Kidney epithelial cell (primary cell): Measurements from ENCODE around the gene D2HGDH. TPM values are rescaled to one million over a fixed set of nuclear protein-coding genes. Genes with fewer than 3 reads are reported as not detected.

ENCODE experiments used
- DNase-seq: peaks from one replicate; pipeline ENCODE4 v3.0.0-alpha.2; 2010; ENCODE audit warnings: low read depth
- H3K27me3 ChIP-seq: 2 replicates; pipeline ENCODE4 v1.6.0; 2011; ENCODE audit warnings: low read length; ENCODE audit not compliant: control insufficient read depth, insufficient read depth
- H3K36me3 ChIP-seq: 2 replicates; pipeline ENCODE4 v1.5.1; 2011; ENCODE audit warnings: low read length; ENCODE audit not compliant: control insufficient read depth, insufficient read depth
- H3K4me3 ChIP-seq: 2 replicates; pipeline ENCODE4 v1.5.1; 2011; ENCODE audit warnings: low read depth, mild to moderate bottlenecking, control low read depth, low read length
- CTCF ChIP-seq: IDR thresholded peaks from 2 replicates; pipeline ENCODE4 v1.5.1; 2011; ENCODE audit warnings: mild to moderate bottlenecking, moderate library complexity, low read length, control low read depth, inconsistent platforms; ENCODE audit not compliant: insufficient read depth, poor library complexity, severe bottlenecking
- total RNA-seq: library from RNA; depleted of rRNA; stranded (reverse); fragments of >200 nt; gene quantifications from 2 replicates; pipeline ENCODE4 v1.2.3, GENCODE V29; 2015

Gene D2HGDH
- total RNA-seq, 1 donor from 2014 or later: 16.5 TPM

DNA sequence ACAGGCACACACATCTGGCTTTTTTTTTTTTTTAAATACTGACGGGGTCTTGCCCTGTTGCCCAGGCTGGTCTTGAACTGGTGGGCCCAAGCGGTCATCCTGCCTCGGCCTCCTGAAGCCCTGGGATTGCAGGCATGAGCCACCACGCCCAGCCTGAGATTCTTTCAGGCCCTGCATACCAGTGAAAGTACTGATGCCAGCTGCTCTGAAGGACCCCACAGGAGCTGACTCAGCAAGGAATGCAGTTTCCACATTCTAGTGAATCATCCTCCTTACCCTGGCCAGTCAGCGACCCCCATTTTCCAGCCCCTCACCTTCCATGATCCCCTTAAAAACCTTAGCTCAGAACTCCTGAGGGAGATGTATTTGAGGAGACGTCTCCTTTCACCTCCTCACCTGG is 42.0 kb upstream of the D2HGDH start:
- H3K36me3 ChIP-seq: no peaks in the 10 kb centered on the region
- no peak overlapping the region for H3K4me3 ChIP-seq
- DNase-seq: no peak
- no peak for TF ChIP-seq CTCF
- no peaks in the 10 kb centered on the region for H3K27me3 ChIP-seq

DNA sequence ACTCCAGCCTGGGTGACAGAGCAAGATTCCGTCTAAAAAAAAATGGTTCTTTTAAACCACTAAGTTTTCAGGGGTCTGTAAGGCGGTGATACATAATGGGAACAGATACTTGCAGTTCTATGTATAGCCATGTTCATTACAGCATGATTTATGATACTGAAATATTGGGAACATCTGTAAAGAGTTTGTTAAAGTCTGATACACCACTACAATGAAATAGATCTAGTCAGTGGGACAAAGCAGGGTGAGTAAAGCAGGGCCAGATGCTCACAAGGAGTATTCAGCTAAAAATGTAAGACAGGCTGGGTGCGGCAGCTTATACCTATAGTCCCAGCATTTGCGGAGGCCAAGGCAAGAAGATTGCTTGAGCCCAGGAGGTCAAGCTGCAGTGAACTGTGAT is 38.8 kb upstream of the D2HGDH start:
- Histone ChIP-seq H3K36me3 (no peaks in the 10 kb centered on the region), H3K27me3 (no peaks in the 10 kb centered on the region), H3K4me3 (no peak overlapping the region)
- no peak for TF ChIP-seq CTCF
- no peak for DNase-seq

GRCh38 chr2:241701149-241701398 is 33.4 kb upstream of the D2HGDH start:
- H3K4me3 ChIP-seq: peak overlapping the region; percentile 88
- no peak for TF ChIP-seq CTCF
- H3K36me3 ChIP-seq: no peaks in the 10 kb centered on the region
- H3K27me3 ChIP-seq: no peaks in the 10 kb centered on the region
- DNase-seq: no peak

- peak; percentile 57 for TF ChIP-seq CTCF
- Histone ChIP-seq H3K36me3 (no peaks in the 10 kb centered on the region), H3K4me3 (peak within 1 kb of the TSS; percentile 88), H3K27me3 (no peaks in the 10 kb centered on the region)
- DNase-seq: no peak
These were observed 32.9 kb upstream of the D2HGDH start, which contains the start of gene ING5 for GRCh38 chr2:241701399-241702154. ING5 (plus strand) TSS chr2:241702039; CDS start chr2:241702066, 27 bp downstream.

DNA sequence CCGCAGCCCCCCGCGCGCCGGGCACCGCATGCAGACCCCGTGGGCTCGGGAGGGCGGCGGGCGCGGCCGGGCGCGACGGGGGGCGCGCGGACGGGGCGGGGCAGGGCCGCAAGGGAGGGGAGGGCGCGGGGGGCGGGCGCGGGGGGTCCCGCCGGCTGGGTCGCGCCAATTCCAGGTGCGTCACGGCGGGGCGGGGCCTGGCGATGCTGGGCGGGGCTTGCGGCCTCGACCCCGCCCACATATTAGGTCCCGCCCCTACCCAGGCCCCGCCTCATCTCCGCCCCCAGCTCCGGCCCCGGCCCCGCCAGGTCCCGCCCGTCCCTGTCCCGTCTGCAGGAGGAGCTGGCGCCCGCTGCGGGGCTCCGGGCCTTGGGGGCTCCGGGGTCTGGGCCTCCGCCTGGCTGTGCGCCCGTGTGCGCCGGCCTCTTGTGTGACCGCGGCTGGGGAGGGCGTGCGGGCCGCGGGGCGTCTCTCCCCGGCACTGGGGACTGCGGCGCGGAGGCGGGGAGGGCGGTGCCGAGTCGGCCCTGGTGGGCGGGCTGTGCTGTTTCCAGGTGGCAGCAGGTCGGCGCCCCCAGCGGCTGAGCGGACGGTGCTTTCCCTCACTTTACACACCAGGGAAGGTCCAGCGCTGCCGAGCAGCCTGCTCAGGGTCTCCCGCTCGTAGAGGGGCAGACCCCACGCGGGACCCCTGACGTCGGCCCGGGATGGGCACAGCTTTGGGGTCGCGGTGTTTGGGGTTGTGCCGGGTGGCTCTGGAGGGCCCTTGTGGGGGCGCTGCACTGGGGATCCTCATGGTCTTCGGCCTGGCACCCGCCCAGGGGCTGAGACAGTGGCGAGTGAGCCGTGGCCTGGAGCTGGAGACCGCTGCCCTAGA is 32.0 kb upstream of the D2HGDH start:
- TF ChIP-seq CTCF: peak; percentile 61
- H3K4me3 ChIP-seq: peak overlapping the region; percentile 61
- no peaks in the 10 kb centered on the region for H3K27me3 ChIP-seq
- no peaks in the 10 kb centered on the region for H3K36me3 ChIP-seq
- DNase-seq: no peak
